Inflammatory macrophage treated with lipopolysaccharide for 4 hours (primary cell): ENCODE data around the gene PTH2R.
"Not testable (repeated sequence)": the region's sequence is repeated elsewhere in the genome, so short reads cannot be mapped to it uniquely, and the experiment has no call there.

Source experiments
- DNase-seq: peaks from one replicate; pipeline ENCODE4 v3.0.0-alpha.2; 2020

The PTH2R gene

DNA sequence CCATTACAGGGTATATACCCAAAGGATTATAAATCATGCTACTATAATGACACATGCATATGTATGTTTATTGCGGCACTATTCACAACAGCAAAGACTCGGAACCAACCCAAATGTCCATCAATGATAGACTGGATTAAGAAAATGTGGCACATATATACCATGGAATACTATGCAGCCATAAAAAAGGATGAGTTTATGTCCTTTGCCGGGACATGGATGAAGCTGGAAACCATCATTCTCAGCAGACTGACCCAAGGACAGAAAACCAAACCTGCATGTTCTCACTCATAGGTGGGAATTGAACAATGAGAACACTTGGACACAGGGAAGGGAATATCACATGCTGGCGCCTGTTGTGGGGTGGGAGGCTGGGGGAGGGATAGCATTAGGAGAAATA is 9.8 kb upstream of the PTH2R start:
- not testable (repeated sequence) for DNase-seq

DNA sequence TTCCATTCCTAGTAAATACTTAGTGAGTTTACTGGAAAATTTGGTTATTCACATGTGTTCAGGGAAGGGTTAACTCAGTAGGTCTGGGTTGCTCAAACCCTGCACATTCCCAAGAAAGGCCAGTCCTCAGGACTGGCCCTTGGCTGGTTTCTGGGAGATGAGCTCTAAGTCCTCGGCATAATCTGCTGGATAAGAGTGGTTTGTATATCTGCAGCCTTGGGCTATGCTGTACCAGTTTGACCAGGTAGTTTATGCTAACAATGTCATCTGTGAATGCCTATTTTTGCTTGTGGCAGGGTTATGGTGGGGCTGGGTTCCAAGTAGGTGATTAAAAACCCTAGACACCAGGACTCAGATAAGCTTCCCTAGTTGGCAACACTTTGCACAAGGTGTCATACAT is 7.4 kb upstream of the PTH2R start:
- no peak for DNase-seq

DNA sequence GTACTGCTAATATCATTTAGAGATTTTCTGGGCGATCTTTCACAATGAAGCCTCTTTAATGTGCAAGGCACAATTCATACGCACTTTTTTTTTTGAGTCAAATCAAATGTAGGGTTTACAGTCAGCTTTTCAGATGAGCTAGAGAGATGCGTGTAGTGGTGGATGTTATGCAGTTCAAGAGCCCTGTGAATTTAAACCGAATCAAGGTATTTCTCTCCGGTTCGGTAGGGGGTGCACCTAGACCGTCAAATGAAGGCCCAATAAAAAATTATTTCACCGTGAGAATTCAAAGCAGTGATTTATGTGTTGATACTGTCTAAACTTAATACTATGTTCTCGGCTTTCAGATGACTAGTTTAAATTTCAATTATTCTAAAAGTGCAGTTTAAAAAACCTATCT is 1.1 kb downstream of the PTH2R start:
- no peak for DNase-seq

DNA sequence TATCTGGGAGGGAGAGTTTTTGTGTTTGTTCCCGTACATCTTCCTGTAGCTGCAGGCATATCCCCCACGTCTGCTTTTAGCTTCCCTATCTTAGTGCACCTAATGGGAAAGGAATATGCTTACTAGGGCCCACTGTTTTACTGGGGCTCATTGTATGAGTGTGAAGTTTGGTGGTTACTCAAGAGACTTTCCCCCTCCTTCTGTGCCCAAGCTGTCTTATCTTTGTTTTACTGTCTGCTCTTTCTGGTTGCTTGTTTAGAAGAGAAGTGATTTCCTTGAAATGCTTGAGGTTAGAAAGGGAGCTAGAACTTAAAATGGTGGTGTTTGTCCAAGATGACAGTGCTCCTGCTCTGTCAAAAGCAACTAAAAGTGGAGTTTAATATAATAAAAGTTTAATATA is 7.3 kb downstream of the PTH2R start:
- no peak for DNase-seq

- no peak for DNase-seq
Measured at GRCh38 chr2:208415255-208415654, 8.7 kb downstream of the PTH2R start.

- no peak for DNase-seq
Measured at GRCh38 chr2:208415897-208416296, 9.3 kb downstream of the PTH2R start.

GRCh38 chr2:208426412-208427045 is 19.9 kb downstream of the PTH2R start:
- no peak for DNase-seq

GRCh38 chr2:208437755-208438154 is 31.2 kb downstream of the PTH2R start:
- no peak for DNase-seq

DNA sequence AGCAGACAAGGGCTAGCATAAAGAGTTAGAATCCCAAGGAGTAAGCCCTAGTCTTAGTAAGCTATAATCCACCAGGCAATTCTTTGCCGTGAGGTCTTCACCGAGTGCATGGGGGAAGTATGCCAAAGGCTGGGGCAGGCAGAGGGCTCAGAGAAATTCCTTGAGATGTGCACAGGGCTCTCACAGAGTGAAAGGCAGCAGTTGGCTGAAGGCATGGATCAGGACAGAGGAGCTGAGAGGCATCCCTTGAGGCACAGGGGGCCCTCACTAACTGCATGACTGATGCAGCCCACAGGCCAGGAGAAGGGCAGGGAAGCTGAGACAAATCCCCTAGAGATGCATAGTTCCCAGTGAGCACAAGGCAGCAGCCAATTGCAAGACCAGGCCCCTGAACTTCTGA is 34.1 kb downstream of the PTH2R start:
- DNase-seq: no peak

DNA sequence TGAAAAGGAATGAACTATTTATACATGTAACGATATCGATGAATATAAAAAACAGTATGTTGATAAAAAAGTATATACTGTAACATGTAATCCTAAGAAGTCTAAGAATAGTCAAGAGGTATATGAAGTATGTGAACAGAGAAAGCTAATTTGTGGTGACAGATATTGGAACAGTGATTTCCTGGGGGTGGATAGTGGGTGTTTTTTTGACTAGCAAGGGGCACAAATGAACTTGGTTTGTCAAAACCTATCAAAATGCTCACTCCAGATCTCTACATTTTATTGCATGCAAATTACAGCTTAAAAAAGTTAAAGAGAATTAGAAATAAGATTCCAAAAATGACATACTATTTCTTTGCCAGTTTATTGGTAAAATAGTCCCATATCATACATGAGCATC is 35.4 kb downstream of the PTH2R start:
- no peak for DNase-seq

DNA sequence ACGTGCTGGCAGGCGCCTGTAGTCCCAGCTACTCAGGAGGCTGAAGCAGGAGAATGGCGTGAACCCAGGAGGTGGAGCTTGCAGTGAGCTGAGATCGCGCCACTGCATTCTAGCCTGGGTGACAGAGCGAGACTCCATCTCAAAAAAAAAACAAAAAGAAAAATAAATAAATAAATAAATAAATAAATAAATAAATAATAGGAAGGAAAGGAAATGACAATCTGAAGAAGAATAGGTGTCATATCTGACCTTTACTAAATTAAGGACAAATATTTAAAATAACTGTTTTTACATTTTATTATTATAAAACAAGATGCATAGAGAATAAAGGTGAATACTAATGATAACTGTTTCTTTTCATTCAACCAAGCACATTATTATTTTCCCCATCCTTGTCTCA is 40.9 kb downstream of the PTH2R start:
- DNase-seq: not testable (repeated sequence)

DNA sequence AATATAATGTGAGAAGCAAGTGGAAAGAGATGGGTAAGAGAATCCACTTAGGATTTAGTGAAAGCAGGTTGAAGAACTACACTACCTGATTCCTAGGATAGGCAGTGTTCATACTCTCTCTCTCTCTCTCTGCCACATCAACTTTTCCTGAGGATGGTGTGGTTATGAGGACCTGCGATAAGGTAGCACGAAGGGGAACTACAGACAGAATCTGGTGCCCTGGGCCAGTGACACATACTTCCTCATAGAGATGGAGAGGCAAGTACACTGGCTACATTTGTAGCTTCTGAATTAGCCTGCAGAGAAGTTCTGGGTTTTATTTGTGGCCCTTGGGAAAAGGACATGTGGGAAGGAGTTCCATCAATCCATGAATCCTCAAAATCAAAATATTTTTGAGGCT is 44.5 kb downstream of the PTH2R start:
- no peak for DNase-seq

- DNase-seq: no peak
Measured at GRCh38 chr2:208454861-208455260, 48.3 kb downstream of the PTH2R start.

- no peak for DNase-seq
Measured at GRCh38 chr2:208463721-208464120, 57.1 kb downstream of the PTH2R start.

DNA sequence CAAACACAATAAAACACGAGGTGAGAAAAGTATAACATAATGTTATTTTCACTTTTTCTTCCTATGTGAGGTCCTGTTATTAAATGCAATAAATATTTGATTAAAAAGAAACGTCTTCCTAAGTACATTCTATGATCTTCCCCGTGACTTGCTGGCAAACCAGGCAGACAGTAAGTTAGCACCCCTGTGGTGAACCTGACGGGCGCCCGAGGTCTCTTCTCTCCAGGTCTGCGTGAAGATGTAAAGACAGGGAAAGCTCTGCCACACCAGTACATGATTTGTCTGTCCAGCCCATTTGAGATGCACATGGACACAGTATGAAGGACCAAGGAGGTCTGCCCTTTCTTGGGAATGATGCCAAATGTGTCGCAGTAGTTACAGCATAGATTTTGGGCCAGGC is 57.6 kb downstream of the PTH2R start:
- no peak for DNase-seq

DNA sequence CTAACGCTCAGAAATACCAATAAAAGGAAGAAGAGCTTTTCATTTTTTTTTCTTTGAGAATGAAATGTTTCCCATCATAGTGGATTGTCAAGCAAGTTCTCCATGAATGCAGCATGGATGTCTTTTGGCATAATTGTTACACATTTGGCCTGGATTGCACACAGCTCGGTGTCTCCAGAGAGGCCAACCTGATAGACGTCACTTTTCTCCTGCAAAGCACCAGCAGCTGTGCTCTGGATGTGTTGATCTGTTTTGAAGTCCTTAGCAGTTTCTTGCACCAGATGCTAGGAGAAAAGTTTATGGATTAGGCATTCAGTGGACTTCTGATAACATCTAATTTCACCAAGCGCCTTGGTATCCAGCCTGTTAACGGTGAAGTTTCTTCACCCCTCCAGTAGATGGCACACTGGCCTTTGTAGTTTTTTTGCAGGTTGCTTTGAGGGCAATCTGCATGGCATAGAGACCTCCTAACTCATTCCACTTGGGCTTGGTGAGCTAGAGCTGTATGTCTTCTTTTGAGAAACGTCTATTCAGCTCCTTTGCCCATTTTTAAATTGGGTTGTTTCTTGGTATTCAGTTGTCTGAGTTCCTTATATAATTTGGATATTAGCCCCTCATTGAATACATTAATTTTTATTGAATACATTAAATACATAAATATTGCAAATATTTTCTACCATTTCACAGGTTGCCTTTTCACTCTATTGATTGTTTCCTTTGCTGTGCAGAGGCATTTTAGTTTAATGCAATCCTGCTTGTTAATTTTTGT is 59.7 kb downstream of the PTH2R start:
- DNase-seq: peak; percentile 52

- DNase-seq: no peak
Measured at GRCh38 chr2:208466920-208467298, 60.3 kb downstream of the PTH2R start.

DNA sequence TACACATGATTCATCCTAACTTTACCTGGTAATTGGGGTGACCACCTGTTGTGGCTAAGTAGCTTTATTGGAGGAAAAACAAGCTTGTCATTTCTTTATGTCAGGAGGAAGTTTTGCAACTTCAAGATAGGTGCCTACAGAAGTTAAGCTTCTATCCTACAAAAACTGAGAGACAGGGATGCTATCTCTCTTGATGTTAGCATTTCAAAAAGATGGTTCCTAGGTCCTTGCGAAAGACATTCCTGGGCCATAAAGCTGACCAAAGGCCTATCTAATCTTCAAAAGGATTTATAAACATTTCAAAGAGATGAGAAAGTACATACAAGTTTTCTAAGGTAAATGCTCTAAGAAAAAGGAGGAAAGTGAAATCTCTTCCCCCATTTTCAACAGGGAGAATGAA is 61.0 kb downstream of the PTH2R start:
- DNase-seq: no peak

DNA sequence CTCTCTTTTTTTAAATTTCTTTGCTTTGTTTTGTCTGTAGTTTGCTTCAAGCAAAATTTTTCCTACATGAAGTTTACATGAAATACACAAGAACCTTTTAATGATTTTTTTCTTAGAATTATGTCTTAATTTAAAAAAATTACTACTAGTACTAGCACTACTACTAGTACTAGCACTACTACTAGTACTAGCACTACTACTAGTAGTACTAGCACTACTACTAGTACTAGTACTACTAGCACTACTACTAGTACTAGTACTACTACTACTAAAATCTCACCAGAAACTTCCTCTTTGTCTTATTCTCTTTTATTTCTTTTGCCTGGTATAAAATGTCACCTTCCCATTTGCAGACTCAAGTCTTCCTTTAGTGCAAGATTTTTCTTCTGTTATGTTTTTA is 71.1 kb downstream of the PTH2R start:
- DNase-seq: no peak

DNA sequence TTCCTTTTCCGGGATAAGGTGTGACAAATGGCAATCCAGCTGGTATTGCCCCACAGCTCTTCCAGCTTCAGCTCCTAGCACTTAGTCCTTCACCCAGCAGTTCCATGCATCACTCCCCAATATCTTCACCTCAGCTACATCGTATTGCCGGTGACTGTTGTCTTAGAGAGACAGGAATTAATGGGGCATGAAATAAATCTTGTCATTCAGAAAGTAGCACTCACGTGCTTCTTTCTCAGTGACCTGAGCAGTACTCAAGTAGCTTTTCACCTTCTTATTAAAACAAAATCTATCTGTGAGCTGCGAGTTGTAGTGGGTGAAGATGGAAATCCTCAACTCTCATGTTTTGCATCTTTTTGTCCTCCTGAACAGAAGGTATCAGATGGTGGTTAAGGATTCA is 72.8 kb downstream of the PTH2R start:
- DNase-seq: no peak

GRCh38 chr2:208481945-208482344 is 75.4 kb downstream of the PTH2R start:
- not testable (repeated sequence) for DNase-seq

DNA sequence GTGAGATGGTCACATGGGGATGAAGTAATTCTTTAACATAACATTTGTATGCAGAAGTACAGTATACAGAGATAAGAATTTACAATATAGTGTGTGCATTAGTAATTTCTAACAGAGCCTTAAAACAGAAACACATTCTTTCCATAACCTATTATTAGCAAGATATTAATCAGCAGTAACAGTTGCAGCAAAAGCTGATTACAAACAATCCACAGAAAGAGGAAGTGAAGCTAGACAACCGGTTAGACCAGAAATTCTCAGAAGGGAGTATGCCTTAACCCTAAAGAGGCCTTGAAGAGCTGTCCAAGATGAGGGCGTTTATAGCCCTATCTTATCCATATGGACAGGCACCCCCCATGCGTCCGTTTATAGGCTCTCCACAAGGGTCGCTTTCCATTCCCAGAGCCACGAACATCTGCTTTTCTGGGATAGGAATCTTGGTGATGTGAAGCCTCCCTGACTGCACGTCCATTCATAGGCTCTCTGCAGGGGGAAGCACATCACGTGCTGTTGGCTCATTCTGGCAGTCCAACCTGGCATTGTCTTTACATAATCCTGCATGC is 75.9 kb downstream of the PTH2R start:
- peak; percentile 78 for DNase-seq

GRCh38 chr2:208485390-208485789 is 78.8 kb downstream of the PTH2R start:
- DNase-seq: no peak
